OCI-LY3 (cell line): ENCODE measurements around the gene OPCML.

Experiments
- EZH2phosphoT487 ChIP-seq: fragments of 200-600 bp; shearing (Covaris generic); IDR thresholded peaks from 2 replicates; pipeline ENCODE4 v1.6.1; 2018; ENCODE audit warnings: antibody characterized with exemption, mixed run types, low read depth
- TF ChIP-seq, protein P1 (sequence below): fragments of 200-600, 300-600 bp; sonication (generic); IDR thresholded peaks from 2 replicates; pipeline ENCODE4 v1.5.1; 2014; ENCODE audit warnings: antibody characterized with exemption, low read length, low read depth

DNA sequence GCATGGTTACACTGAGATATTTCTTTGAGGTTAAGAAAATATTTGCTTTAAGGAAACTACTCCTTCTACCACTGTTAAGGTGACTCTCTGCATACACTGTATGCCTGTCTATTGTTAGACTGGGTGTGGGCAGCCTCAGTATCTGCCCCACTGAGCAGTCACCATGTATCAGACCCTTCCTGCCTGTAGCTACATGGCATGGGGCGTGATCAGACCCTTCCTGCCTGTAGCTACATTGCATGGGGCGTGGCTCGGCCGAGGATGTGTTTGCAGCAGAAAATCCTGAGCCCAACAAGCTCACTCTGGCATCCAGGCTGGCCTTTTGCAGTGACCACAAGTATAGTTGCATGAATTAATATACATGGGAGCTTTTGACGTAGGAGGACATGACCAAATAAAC, 669.4 kb downstream of the OPCML start:
- TF ChIP-seq, protein P1, sequence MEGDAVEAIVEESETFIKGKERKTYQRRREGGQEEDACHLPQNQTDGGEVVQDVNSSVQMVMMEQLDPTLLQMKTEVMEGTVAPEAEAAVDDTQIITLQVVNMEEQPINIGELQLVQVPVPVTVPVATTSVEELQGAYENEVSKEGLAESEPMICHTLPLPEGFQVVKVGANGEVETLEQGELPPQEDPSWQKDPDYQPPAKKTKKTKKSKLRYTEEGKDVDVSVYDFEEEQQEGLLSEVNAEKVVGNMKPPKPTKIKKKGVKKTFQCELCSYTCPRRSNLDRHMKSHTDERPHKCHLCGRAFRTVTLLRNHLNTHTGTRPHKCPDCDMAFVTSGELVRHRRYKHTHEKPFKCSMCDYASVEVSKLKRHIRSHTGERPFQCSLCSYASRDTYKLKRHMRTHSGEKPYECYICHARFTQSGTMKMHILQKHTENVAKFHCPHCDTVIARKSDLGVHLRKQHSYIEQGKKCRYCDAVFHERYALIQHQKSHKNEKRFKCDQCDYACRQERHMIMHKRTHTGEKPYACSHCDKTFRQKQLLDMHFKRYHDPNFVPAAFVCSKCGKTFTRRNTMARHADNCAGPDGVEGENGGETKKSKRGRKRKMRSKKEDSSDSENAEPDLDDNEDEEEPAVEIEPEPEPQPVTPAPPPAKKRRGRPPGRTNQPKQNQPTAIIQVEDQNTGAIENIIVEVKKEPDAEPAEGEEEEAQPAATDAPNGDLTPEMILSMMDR = no peak
- no peak for TF ChIP-seq EZH2phosphoT487
